NCI-H510A treated with DMSO at 0.1 percent for 48 hours (cell line): Measurements from ENCODE around the gene OR52B6.
"Not testable (repeated sequence)": the region's sequence is repeated elsewhere in the genome, so short reads cannot be mapped to it uniquely, and the experiment has no call there.

Source experiments
- DNase-seq: peaks from one replicate; lab custom pipeline; 2025; lab: John Stamatoyannopoulos, UW

OR52B6 gene

GRCh38 chr11:5580577-5580976 is at the start of gene OR52B6:
OR52B6 (plus strand) TSS chr11:5580877; CDS start chr11:5580877, 0 bp downstream.
- DNase-seq, result no peak

GRCh38 chr11:5531053-5531831 is 49.4 kb upstream of the OR52B6 start:
- no peak for DNase-seq

DNA sequence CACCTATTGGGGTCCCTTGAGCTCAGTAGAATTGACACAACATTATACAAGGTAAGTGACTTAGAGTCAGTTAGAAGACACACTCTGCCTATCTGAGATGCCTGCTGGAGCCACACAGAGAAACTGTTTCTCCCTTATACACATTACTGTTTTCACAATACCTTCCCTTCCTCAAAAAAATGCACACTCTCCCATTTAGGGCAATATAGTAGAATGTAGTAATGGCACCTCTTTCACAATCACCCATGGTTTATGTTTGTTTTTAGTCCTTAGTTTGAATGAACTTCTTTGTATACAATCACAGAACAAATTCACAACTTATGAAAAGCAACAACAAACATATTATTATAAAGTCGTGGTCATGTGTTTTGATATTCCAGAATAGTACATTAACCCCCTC is 46.6 kb upstream of the OR52B6 start:
- DNase-seq, result no peak

- no peak for DNase-seq
These were observed 44.2 kb upstream of the OR52B6 start for GRCh38 chr11:5536482-5536881.

DNA sequence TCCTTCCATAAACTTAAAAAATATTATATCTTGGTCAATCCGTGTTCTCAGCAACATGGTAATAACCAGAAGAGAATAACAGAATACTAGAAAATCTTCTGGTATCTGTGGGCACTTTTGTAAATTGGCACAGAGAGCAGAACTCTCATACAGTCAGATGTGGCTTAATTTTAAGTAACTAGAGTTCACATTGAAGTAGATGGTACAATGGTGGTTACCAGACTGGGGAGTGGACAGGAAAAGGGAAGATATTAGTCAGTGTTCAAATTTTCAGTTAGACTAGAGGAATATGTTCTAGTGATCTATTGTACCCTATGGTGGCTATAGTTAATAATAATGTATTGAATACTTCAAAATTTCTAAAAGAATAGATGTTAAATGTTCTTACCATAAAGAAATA is 39.2 kb upstream of the OR52B6 start:
- DNase-seq, result no peak

DNA sequence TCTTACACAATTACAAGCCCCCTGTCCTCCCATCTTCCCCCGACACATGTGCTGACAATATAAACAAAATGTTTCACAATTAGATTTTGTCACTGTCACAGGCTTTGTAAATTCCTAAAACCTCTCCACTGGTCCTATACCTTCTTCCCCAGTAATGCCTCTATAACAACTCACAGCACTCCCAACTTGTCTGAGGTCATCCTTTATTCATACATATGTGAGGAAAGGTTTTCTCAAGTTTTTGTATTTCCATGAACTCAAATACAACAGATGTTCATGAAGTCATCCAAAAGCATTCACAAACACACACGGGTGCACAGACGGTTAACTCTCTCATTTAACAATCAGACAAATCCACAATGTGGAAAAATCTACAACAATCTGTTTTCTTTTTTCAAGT is 34.2 kb upstream of the OR52B6 start:
- no peak for DNase-seq

DNA sequence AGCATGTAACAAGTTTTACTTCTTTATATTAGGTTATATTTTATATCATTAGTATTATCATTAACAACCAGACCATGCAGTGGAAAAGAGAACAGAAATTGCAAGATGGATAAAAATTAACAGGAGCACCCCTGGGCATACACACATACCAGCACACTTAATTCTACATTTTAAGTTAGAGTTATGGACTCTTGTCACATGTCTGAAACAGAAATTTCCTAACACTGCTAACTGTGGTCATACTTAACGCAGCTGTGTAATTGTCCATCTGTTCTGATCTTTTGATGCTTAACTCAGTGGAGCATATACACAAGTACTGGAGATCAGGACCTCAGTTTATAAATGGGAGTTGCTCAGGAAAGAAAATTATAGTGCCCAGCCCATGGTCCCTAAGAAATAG is 32.7 kb upstream of the OR52B6 start:
- no peak for DNase-seq

DNA sequence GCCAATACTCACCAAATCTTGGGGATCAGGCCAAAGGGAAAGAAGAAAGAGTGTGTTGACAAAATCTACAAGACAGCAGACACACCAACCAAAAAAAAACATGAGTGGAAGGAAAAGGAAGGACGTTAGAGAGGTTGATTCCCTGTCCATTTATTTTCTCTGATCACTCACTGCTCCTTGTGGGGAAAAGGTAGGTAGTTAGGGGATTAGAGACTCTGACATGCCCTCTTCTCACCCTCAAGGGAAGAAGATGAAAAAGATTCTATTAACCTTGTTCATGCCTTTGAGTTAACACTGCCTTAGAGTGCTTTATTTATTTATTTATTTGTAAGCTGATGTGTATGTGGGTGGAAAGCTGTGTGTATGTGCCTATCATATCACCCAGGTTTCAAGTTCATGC is 32.2 kb upstream of the OR52B6 start, which contains the start of gene OR52H1:
Gene OR52H1, minus strand, starts transcription at position 101 of the 400 bp plus-strand sequence. CDS start 3,035 bp downstream, outside the sequence.
- DNase-seq, result no peak

DNA sequence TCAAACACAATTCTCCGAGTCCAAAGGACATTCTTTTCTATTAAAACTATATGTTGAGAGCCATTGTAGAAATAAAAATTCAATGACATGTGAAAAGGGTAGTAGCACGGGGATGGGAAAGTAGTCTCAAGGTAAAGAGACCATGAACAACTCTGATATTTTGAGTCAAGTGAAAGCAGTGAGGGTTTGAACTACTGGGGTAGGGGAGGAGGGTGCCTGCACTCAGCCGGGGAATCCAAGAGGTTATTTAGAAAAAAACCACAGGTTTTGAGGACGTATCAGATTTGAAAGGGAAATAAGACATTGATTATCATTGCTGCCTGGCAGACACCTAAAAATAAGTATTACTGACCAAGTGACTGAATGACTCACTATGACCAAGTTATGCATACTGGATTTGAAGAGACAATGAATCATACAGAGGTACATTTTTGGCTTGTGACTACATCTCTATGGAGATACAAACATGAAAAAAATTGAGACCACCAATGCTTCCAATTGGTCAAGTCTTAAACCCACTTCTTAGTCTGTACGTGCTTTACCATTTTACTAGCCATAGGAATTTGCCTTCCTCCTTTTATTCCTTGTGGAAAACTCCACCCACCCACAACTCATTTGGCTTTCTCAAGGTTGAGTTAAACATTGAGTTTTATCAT is 30.1 kb upstream of the OR52B6 start:
- no peak for DNase-seq

DNA sequence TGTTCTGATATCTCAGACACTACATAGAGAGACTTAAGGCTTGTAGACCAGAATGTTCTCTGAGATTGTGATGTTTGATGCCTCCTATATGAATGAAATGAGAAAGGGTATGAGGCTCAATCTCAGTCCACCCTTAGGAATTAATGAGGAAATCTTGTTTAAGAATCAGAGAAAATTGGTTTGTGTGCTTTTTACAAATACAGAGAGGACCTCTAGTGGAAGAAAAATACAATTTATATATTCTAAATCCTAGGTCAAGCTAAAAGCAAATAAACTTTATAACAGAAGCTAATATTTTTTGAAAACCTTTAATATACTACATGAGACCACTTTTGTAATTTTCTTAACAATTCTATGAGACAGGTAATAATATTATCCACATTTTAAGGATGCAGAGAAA is 27.3 kb upstream of the OR52B6 start:
- DNase-seq, result peak; percentile 7

GRCh38 chr11:5556596-5557188 is 24.0 kb upstream of the OR52B6 start:
- no peak for DNase-seq

DNA sequence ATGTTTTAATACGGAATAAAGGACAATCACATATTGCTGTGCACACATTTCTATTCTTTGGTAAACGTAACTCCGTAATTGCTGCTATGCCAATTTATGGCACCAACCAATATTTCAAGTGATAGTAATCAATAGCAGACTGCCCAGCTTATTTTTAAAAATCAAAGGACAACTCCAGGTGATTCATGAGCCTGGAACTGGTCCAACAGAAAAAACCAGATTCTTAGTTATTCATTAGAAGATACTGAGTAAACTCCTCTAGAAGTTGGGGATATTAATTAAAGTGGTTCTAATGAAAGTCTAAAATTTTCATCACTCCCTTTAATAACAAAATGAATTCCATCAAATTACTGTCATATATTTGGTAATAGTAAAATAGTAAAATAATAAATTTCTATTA is 22.9 kb upstream of the OR52B6 start:
- no peak for DNase-seq

DNA sequence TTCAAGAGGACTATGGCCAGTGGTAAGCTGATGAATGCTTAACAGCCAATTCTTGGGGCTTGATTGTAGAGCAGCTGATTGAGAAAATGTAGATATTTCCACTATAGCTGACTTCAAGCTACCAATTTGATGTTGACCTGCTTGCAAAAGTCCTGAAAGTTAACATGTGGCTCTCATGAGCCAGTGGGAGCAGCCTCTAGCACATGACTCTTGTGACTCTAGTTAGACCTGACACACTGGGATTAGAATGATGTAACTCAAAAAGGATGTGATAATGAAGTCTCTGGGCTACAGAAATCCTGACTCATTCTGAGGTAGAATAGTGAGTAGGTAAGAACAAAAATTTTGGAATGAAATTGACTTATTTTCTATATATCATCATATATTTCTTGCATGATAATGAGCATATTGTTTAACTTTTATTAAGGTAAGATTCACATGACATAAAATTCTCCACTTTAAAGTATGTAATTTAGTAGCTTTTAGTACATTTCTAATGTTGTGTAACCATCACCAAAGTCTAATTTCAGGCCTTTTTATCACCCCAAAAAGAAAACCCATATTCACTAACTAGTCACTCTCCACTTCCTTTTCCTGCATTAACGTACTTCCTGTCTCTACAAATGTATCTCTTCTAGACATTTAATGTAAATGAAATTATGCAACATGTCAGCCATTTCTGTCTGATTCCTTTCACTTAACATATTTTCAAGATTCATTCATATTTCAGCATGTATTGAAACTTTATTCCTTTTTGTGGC is 16.2 kb upstream of the OR52B6 start:
- DNase-seq, result no peak

- DNase-seq, result no peak
These were observed 6.0 kb upstream of the OR52B6 start for GRCh38 chr11:5574654-5575053.

DNA sequence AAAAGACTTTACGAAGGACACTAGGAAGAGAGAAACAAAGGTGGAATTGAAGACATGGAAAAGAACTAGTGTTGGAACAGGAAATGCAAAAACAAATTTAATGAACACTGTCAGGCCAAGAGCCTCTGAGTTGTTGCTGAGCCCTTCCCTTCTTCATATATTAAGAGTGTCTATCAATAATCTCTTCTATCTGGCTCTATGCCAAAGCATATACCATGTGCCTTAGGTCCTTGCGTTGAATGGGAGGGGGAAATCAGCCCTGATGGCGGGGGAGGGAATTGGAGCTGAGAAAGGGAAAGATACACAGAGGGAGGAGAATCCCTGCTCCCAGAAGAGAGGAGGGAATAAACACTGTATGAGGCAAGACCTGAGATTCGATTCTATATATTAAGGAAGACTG is 5.5 kb upstream of the OR52B6 start:
- peak; percentile 29 for DNase-seq

- no peak for DNase-seq
These were observed 3.6 kb upstream of the OR52B6 start for GRCh38 chr11:5577101-5577500.

DNA sequence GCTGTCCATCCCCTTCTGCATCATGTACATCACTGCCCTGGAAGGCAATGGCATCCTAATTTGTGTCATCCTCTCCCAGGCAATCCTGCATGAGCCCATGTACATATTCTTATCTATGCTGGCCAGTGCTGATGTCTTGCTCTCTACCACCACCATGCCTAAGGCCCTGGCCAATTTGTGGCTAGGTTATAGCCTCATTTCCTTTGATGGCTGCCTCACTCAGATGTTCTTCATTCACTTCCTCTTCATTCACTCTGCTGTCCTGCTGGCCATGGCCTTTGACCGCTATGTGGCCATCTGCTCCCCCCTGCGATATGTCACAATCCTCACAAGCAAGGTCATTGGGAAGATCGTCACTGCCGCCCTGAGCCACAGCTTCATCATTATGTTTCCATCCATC is 337 bp downstream of the OR52B6 start:
- no peak for DNase-seq

DNA sequence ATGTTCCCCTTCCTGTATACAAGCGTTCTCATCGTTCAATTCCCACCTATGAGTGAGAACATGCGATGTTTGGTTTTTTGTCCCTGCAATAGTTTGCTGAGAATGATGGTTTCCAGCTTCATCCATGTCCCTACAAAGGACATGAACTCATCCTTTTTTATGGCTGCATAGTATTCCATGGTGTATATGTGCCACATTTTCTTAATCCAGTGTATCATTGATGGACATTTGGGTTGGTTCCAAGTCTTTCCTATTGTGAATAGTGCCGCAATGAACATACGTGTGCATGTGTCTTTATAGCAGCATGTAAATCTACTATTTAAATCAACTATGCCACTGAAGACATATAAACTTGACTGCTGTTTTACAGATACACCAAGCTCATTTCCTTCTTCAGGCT is 3.8 kb downstream of the OR52B6 start:
- not testable (repeated sequence) for DNase-seq

GRCh38 chr11:5589906-5590305 is 9.2 kb downstream of the OR52B6 start:
- not testable (repeated sequence) for DNase-seq

- DNase-seq, result no peak
These were observed 10.9 kb downstream of the OR52B6 start for GRCh38 chr11:5591613-5592012.

GRCh38 chr11:5592615-5593014 is 11.9 kb downstream of the OR52B6 start:
- DNase-seq, result no peak

- DNase-seq, result no peak
These were observed 12.5 kb downstream of the OR52B6 start for GRCh38 chr11:5593146-5593545.
